ENCODE results near the gene TEX19. TPM values are rescaled to one million over a fixed set of nuclear protein-coding genes. Genes with fewer than 3 reads are reported as not detected.
"Not testable (repeated sequence)": the region's sequence is repeated elsewhere in the genome, so short reads cannot be mapped to it uniquely, and the experiment has no call there.

Gene TEX19
- total RNA-seq, 2 experiments from 2014 or later: not detected

DNA sequence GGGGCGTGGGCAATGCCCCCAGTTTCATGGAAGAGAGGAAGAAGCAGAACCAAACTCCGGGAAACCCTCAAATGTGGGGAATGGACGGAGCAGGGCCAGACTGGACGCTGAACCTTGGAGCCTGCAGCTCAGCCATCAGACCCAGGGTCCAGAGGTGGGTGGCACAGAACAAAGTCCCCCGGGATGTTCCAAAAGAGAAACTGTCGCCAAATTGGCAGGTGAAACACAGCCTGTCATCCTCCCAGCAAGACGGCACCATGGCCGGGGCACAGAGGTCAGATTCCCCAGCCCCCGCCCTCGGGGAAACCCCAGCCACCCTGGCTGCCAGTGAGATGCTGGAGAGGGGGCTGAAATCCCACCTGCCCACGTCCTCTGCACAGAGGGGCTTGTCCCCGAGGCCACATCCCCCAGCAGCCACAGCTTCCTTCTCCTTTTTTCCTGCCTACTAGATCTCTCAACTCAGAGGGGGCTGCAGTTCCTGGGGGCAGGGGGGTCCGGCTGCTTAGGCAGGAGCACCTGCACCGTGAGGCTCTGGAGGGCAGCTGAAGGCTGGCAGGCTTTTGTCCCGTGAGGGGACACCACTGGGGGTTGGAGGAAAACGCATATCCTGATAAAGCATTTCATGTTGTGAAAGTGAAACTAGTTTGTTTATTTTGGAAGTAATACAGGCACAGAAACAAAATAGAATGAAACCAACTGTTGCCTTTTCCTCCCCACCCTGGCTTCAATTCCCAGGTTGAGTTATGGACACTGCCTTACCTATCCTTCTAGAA is 24.2 kb upstream of the TEX19 start:
- DNase-seq: no peak

DNA sequence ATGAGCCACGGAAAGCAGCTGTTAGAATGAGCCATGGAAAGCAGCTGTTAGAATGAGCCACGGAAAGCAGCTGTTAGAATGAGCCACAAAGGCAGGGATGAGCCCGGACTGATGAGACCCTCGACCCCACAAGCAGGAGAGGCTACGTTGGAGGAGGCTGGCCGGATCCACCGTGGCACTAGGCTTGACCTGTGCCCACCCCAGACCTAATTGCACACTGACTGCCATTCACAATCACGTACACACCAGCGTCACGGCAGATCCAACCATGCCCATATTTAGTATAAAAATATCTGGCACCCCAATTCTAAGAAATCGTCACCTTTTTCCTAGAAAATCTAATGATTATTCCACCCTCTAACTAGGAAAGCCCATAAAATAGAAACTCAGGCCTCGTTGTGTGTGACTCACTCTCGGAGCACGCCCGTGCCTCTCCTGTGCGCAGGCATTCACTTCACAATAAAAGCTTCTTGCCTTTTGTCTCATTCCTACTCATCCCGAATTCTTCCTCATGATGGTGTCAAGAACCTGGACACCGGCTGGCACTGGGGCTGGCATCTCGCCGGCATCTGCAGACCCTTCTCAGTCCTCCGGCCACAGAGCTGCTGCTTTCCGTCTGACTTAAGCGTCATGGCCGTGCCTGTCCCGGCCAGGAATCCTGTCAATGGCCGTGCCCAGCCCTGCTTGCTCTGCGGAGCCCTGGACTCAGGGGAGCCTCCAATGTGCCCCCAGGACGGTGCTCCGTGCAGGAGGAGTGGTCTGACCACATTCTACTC is 20.0 kb upstream of the TEX19 start:
- ATAC-seq (ENCODE audit: low read depth): no peak

More for the DNA sequence above, 24.2 kb upstream of the TEX19 start:
- Mint-ChIP-seq H3K36me3 (no peaks in the 10 kb centered on the region), H3K9me3 (no peaks in the 10 kb centered on the region), H3K27ac (peak overlapping the region; percentile 93), H3K4me3 (peak overlapping the region; percentile 93), H3K27me3 (peaks cover 18% of the 10 kb centered on the region), H3K4me1 (peaks cover 18% of the 10 kb centered on the region)
- peak; percentile 12 for ATAC-seq (ENCODE audit: low read depth)
- POLR2A ChIA-PET: interaction anchor here (2.7 kb wide), 1 partner anchor 36 kb away, joined by 9 read pairs; no protein-coding TSS in a partner anchor

GRCh38 chr17:82339634-82340580 is 19.1 kb upstream of the TEX19 start:
- no peaks in the 10 kb centered on the region for H3K36me3 Mint-ChIP-seq
- peaks cover 4% of the 10 kb centered on the region for H3K27me3 Mint-ChIP-seq
- peaks cover 9% of the 10 kb centered on the region for H3K4me1 Mint-ChIP-seq
- no peak overlapping the region for H3K4me3 Mint-ChIP-seq
- POLR2A ChIA-PET: interaction anchor here (0.7 kb wide), 1 partner anchor 521 kb away, joined by 3 read pairs; no protein-coding TSS in a partner anchor
- ATAC-seq (ENCODE audit: low read depth): no peak
- peaks cover 2% of the 10 kb centered on the region for H3K9me3 Mint-ChIP-seq
- DNase-seq: no peak
- no peak overlapping the region for H3K27ac Mint-ChIP-seq

More for the DNA sequence above, 20.0 kb upstream of the TEX19 start:
- no peak overlapping the region for H3K27ac Mint-ChIP-seq
- H3K4me3 Mint-ChIP-seq: no peak overlapping the region
- peaks cover 14% of the 10 kb centered on the region for H3K4me1 Mint-ChIP-seq
- peaks cover 4% of the 10 kb centered on the region for H3K27me3 Mint-ChIP-seq
- POLR2A ChIA-PET: no interaction called here
- no peak for DNase-seq
- peaks cover 2% of the 10 kb centered on the region for H3K9me3 Mint-ChIP-seq
- no peaks in the 10 kb centered on the region for H3K36me3 Mint-ChIP-seq

- Mint-ChIP-seq H3K4me1 (peaks cover 5% of the 10 kb centered on the region), H3K4me3 (no peak overlapping the region), H3K9me3 (peaks cover 2% of the 10 kb centered on the region), H3K27me3 (peaks cover 6% of the 10 kb centered on the region), H3K36me3 (no peaks in the 10 kb centered on the region), H3K27ac (no peak overlapping the region)
- no peak for DNase-seq
- ATAC-seq (ENCODE audit: low read depth): no peak
- POLR2A ChIA-PET: no interaction called here
Measured at GRCh38 chr17:82342361-82343079, 16.5 kb upstream of the TEX19 start.

DNA sequence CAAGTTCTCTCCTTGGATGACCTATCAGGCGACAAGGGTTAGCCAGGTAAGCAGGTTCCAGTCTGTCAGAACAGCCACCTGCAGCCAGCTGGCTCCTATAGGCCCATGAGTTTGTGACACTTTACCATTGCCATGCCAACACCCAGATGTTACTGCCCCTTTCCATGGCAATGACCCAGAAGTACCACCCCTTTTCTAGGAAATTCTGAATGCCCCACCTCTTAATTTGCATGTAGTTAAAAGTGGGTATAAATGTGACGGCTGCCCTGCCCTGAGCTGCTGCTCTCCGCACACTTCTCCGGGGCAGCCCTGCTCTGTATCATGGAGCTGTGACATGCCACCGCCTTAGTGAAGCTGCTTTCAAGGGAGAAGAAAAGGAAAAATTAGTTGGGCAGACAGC is 15.5 kb upstream of the TEX19 start:
- DNase-seq (no peak), ATAC-seq (ENCODE audit: low read depth) (no peak)
- Mint-ChIP-seq H3K4me3 (no peak overlapping the region), H3K27me3 (peaks cover 4% of the 10 kb centered on the region), H3K4me1 (peaks cover 5% of the 10 kb centered on the region), H3K27ac (no peak overlapping the region), H3K9me3 (peaks cover 2% of the 10 kb centered on the region), H3K36me3 (no peaks in the 10 kb centered on the region)
- POLR2A ChIA-PET: interaction anchor here (0.6 kb wide), 1 partner anchor 461 kb away, joined by 3 read pairs; no protein-coding TSS in a partner anchor

- ATAC-seq (ENCODE audit: low read depth): no peak
- no peaks in the 10 kb centered on the region for H3K36me3 Mint-ChIP-seq
- no peak overlapping the region for H3K4me3 Mint-ChIP-seq
- POLR2A ChIA-PET: no interaction called here
- peaks cover 8% of the 10 kb centered on the region for H3K27me3 Mint-ChIP-seq
- H3K9me3 Mint-ChIP-seq: peaks cover 2% of the 10 kb centered on the region
- DNase-seq: no peak
- H3K27ac Mint-ChIP-seq: no peak overlapping the region
- peaks cover 5% of the 10 kb centered on the region for H3K4me1 Mint-ChIP-seq
Measured at GRCh38 chr17:82344175-82344907, 14.7 kb upstream of the TEX19 start.

DNA sequence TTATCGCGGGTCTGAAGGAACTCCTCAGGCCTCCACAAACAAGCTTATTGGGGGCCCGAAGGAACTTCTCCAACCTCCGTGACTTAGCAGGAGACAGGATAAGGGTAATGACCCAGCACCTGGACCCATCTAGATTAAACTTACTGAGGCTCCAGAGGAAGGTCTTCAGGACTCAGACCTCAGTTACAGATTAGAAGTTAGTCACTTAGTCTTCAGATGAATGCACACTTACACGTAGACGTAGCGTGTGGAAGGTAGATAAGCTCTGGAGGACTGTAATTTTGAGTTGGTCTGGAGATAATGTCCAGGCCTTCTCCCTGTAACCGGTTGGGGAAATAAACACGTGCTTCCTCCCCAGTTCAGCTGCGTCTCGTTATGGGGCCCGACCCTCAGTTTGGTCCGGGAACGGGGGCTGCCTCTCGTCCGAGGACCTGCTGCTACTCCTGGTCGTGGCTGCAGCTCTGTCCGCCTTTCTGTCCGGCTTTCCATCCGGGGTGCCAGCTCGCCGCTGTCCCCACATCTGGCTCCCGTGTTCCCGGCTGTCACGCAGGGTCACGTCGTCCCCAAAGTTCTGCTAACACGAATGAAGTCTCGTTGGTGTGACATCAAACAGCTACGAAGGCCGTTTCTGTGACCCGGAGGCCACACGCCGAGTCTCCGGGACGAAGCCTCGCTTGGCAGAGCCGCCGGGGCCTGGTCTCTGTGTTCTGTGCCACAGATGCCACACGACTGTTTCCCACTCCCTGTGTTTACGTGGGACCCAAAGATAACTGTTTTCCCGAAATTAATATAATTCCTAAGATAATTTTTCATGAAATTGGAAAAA is 13.7 kb upstream of the TEX19 start:
- Mint-ChIP-seq H3K4me3 (no peak overlapping the region), H3K27ac (no peak overlapping the region), H3K36me3 (no peaks in the 10 kb centered on the region), H3K27me3 (peaks cover 11% of the 10 kb centered on the region), H3K4me1 (peaks cover 5% of the 10 kb centered on the region), H3K9me3 (peaks cover 2% of the 10 kb centered on the region)
- no peak for DNase-seq
- ATAC-seq (ENCODE audit: low read depth): no peak
- POLR2A ChIA-PET: no interaction called here

GRCh38 chr17:82346342-82347300 is 12.4 kb upstream of the TEX19 start:
- POLR2A ChIA-PET: interaction anchor here (0.5 kb wide), 1 partner anchor 71 kb away, joined by 3 read pairs; no protein-coding TSS in a partner anchor
- Mint-ChIP-seq H3K36me3 (no peaks in the 10 kb centered on the region), H3K4me1 (peaks cover 5% of the 10 kb centered on the region), H3K27me3 (peaks cover 11% of the 10 kb centered on the region), H3K9me3 (no peaks in the 10 kb centered on the region), H3K27ac (no peak overlapping the region), H3K4me3 (no peak overlapping the region)
- ATAC-seq (ENCODE audit: low read depth): no peak
- no peak for DNase-seq

DNA sequence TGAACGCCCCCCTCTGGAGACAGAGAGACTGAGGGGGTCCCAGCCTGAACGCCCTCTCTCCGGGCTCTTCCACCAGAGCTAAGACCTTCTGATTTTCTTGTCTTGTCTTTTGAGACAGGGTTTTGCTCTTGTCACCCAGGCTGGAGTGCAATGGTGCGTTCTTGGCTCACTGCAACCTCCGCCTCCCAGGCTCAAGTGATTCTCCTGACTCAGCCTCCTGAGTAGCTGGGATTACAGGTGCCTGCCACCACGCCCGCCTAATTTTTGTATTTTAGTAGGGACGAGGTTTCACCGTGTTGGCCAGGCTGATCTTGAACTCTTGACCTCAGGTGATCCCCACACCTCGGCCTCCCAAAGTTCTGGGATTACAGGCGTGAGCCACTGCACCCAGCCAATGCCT is 11.1 kb upstream of the TEX19 start:
- POLR2A ChIA-PET; H3K36me3 Mint-ChIP-seq; ATAC-seq (ENCODE audit: low read depth); H3K9me3 Mint-ChIP-seq; DNase-seq; H3K4me3 Mint-ChIP-seq; H3K4me1 Mint-ChIP-seq; H3K27ac Mint-ChIP-seq: not testable (repeated sequence)
- H3K27me3 Mint-ChIP-seq: peaks cover 11% of the 10 kb centered on the region

- Mint-ChIP-seq H3K27ac (no peak overlapping the region), H3K4me3 (no peak overlapping the region), H3K27me3 (peaks cover 11% of the 10 kb centered on the region), H3K4me1 (peaks cover 7% of the 10 kb centered on the region), H3K9me3 (no peaks in the 10 kb centered on the region), H3K36me3 (no peaks in the 10 kb centered on the region)
- ATAC-seq (ENCODE audit: low read depth): no peak
- no peak for DNase-seq
- POLR2A ChIA-PET: no interaction called here
Measured at GRCh38 chr17:82348434-82348833, 10.6 kb upstream of the TEX19 start.

- POLR2A ChIA-PET: no interaction called here
Measured at GRCh38 chr17:82348866-82349265, 10.2 kb upstream of the TEX19 start.

More at GRCh38 chr17:82348866-82349265, 10.2 kb upstream of the TEX19 start:
- H3K4me3 Mint-ChIP-seq: no peak overlapping the region
- ATAC-seq (ENCODE audit: low read depth) (no peak), DNase-seq (no peak)
- no peak overlapping the region for H3K27ac Mint-ChIP-seq
- H3K4me1 Mint-ChIP-seq: peaks cover 7% of the 10 kb centered on the region
- H3K9me3 Mint-ChIP-seq: no peaks in the 10 kb centered on the region
- peaks cover 11% of the 10 kb centered on the region for H3K27me3 Mint-ChIP-seq
- no peaks in the 10 kb centered on the region for H3K36me3 Mint-ChIP-seq

All from activated naive CD8-positive, alpha-beta T cell treated with anti-CD3 and anti-CD28 coated beads, Interleukin-2, amount 10 ng/mL, durations not matched to agents 7 days and 5 days (primary cell).